Panc1 (cell line): Measurements from ENCODE around the gene PCNX1.

Source experiments
- CTCF ChIP-seq: fragments of 450-650 bp; IDR thresholded peaks from 2 replicates; pipeline ENCODE4 v1.5.1; 2017; ENCODE audit warnings: mild to moderate bottlenecking
- POLR2AphosphoS5 ChIP-seq: IDR thresholded peaks from 2 replicates; pipeline ENCODE4 v1.6.1; 2012; ENCODE audit warnings: mild to moderate bottlenecking, low read depth, low read length, moderate library complexity
- SIN3A ChIP-seq: IDR thresholded peaks from 2 replicates; pipeline ENCODE4 v1.6.1; 2012; ENCODE audit warnings: low read depth, mild to moderate bottlenecking, low read length, moderate library complexity, borderline replicate concordance; ENCODE audit not compliant: insufficient read depth
- TCF7L2 ChIP-seq: IDR thresholded peaks from 2 replicates; pipeline ENCODE4 v1.6.1; 2011; ENCODE audit warnings: mild to moderate bottlenecking, low read depth, low read length, inconsistent platforms
- TF ChIP-seq, protein P1 (sequence below), 2 experiments: IDR thresholded peaks; 2 replicates each; pipeline ENCODE4 v1.6.1; 2011 to 2012; ENCODE audit warnings: low read depth in 2 of 2, control low read depth in 1 of 2, low read length in 1 of 2, mild to moderate bottlenecking in 1 of 2, moderate library complexity in 1 of 2; ENCODE audit not compliant: insufficient read depth in 1 of 2

DNA sequence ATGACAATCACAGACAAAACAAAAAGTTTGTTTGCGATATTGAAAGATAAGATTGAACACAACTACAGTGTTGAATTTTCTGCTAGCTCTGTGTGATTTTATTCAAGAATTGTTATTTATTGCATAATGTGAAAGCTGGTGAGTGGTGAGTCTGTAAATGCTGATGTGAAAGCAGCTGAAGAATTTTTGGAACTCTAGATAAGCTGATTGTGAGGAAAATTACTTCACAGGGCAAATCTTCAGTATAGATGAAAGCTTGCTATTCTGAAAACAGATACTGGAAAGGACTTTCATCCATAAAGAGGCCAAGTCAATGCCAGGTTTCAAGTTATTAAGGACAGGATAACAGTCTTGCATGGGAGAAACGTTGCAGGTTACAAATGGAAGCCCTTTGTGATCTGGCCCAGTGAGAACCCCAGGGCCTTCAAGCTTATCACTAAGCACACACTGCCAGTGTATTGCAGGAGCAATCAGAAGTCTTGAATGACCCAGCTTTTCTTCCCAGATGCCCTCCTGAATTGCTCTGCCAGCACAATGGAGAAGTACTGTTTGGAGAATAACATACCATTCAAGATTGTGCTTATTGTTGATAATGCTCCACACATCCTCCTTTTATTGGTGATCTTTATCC lies 153.7 kb downstream of the PCNX1 start:
- TF ChIP-seq CTCF (no peak), POLR2AphosphoS5 (no peak), TCF7L2 (no peak), SIN3A (no peak)
- TF ChIP-seq, protein P1, sequence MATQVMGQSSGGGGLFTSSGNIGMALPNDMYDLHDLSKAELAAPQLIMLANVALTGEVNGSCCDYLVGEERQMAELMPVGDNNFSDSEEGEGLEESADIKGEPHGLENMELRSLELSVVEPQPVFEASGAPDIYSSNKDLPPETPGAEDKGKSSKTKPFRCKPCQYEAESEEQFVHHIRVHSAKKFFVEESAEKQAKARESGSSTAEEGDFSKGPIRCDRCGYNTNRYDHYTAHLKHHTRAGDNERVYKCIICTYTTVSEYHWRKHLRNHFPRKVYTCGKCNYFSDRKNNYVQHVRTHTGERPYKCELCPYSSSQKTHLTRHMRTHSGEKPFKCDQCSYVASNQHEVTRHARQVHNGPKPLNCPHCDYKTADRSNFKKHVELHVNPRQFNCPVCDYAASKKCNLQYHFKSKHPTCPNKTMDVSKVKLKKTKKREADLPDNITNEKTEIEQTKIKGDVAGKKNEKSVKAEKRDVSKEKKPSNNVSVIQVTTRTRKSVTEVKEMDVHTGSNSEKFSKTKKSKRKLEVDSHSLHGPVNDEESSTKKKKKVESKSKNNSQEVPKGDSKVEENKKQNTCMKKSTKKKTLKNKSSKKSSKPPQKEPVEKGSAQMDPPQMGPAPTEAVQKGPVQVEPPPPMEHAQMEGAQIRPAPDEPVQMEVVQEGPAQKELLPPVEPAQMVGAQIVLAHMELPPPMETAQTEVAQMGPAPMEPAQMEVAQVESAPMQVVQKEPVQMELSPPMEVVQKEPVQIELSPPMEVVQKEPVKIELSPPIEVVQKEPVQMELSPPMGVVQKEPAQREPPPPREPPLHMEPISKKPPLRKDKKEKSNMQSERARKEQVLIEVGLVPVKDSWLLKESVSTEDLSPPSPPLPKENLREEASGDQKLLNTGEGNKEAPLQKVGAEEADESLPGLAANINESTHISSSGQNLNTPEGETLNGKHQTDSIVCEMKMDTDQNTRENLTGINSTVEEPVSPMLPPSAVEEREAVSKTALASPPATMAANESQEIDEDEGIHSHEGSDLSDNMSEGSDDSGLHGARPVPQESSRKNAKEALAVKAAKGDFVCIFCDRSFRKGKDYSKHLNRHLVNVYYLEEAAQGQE (IDR thresholded peaks at IDR 0.05; ENCODE audit: insufficient read depth in 1 of 2, low read depth in 2 of 2, low read length in 1 of 2): no peak
